ENCODE data around the gene ATP6V0E2. TPM values are rescaled to one million over a fixed set of nuclear protein-coding genes. Genes with fewer than 3 reads are reported as not detected.

ATP6V0E2 gene
- total and polyA plus RNA-seq, 5 experiments from 2014 or later, result 81.7 to 253 (median 209) TPM

DNA sequence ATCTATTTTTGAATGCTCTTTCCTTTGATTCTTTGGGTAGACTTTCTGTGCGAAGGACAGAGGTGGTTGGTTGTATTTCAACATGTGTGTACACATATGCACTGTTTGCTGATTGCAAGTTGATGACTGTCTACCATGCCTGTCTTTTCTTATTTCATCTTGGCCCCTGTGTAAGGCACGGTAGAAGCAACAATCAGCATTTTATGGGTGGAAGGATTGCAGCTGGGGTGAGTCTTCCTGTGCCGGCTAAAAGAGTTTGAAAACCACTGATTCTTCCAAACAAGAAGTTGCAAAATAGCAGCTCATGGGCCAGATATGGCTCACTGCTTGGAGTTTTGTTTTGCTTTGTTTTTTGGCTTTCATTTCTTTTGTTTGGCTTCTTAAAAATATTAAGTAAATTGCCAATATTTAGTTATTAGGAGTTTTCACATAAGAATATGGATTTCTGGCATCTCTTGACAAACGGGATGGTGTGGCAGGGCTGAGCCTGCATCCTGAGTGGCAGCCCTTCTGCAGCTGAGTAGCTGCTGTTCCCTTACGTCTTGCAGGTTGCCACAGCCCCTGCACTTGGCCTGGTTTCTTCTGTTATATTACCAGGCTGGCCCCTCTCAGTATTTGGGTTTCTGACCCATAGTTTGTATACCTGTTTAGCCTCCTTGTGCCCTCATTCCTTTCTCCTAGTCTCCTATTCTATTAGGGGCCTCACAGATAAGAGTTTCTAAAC is 28.4 kb upstream of the ATP6V0E2 start:
- no peaks in the 10 kb centered on the region for H3K27me3 Mint-ChIP-seq
- H3K36me3 Mint-ChIP-seq, result peaks cover 0 to 33% (median 6%) of the 10 kb centered on the region in 3 donors
- no peak for DNase-seq
- POLR2A ChIA-PET, result interaction anchor here (10.9 kb wide), 1 partner anchor 21 kb away, joined by 241 read pairs; no protein-coding TSS in a partner anchor
- H3K4me1 Mint-ChIP-seq, result peaks cover 29 to 63% (median 52%) of the 10 kb centered on the region in 4 donors
- H3K27ac Mint-ChIP-seq, result peak overlapping the region in 8 of 10 donors; percentile 2 to 83 (median 32)
- no peak for ATAC-seq
- H3K9me3 Mint-ChIP-seq, result no peaks in the 10 kb centered on the region
- peak overlapping the region in 5 of 10 donors; percentile 6 to 45 (median 10) for H3K4me3 Mint-ChIP-seq

- no peak for DNase-seq
- Mint-ChIP-seq H3K27ac (peak overlapping the region in 4 of 10 donors; percentile 17 to 83 (median 34)), H3K4me1 (peaks cover 30 to 63% (median 52%) of the 10 kb centered on the region in 4 donors), H3K9me3 (no peaks in the 10 kb centered on the region), H3K27me3 (no peaks in the 10 kb centered on the region), H3K36me3 (peaks cover 0 to 36% (median 6%) of the 10 kb centered on the region in 3 donors), H3K4me3 (peak overlapping the region in 2 of 10 donors; percentile 10 to 45)
- ATAC-seq, result no peak
- POLR2A ChIA-PET, result interaction anchor here (10.9 kb wide), 1 partner anchor 20 kb away, joined by 241 read pairs; no protein-coding TSS in a partner anchor
Observed at GRCh38 chr7:149846021-149846420, 27.7 kb upstream of the ATP6V0E2 start.

GRCh38 chr7:149846436-149847046 is 27.2 kb upstream of the ATP6V0E2 start:
- Mint-ChIP-seq H3K9me3 (no peaks in the 10 kb centered on the region), H3K36me3 (peaks cover 0 to 39% (median 6%) of the 10 kb centered on the region in 3 donors), H3K4me3 (no peak overlapping the region), H3K4me1 (peaks cover 28 to 61% (median 47%) of the 10 kb centered on the region in 4 donors), H3K27me3 (no peaks in the 10 kb centered on the region), H3K27ac (peak overlapping the region in 5 of 10 donors; percentile 17 to 83 (median 37))
- POLR2A ChIA-PET, result interaction anchor here (10.9 kb wide), 1 partner anchor 19 kb away, joined by 241 read pairs; no protein-coding TSS in a partner anchor
- ATAC-seq, result no peak
- DNase-seq, result no peak

DNA sequence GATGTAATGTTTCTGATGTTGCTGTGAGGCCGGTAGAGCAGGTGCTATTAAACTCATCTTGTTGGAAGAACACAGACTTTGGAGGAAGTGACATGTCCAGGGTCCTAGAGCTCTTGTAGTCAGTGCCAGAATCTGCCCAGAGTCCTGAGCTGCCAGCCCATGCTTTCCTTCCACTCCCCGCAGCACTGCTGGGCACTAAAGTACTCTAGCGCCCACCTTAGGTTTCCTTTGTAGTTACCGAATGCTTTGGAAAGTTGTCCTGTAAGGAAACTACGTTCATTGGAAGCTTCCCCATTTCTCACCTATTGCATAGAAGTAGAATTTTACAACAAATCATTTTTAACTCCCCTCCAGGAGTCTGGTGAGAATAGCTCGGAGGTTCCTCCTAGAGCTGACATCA is 24.6 kb upstream of the ATP6V0E2 start:
- no peak for ATAC-seq
- Mint-ChIP-seq H3K36me3 (peaks cover 0 to 55% (median 16%) of the 10 kb centered on the region in 3 donors), H3K4me1 (peaks cover 19 to 49% (median 37%) of the 10 kb centered on the region in 4 donors), H3K27me3 (no peaks in the 10 kb centered on the region), H3K4me3 (no peak overlapping the region), H3K27ac (peak overlapping the region in 2 of 10 donors; percentile 1 to 11), H3K9me3 (no peaks in the 10 kb centered on the region)
- no peak for DNase-seq
- POLR2A ChIA-PET, result interaction anchor here (1.4 to 4.3 kb wide), 3 partner anchors 10 to 16 kb away, joined by 4 to 24 read pairs (median 8); partner anchors contain the start of gene ZNF862

- no peak for DNase-seq
- POLR2A ChIA-PET, result interaction anchor here (0.9 to 4.3 kb wide), 7 partner anchors 10 to 32 kb away, joined by 3 to 24 read pairs (median 4); partner anchors contain the start of gene ZNF862
- Mint-ChIP-seq H3K27me3 (no peaks in the 10 kb centered on the region), H3K27ac (peak overlapping the region in 7 of 10 donors; percentile 9 to 91 (median 70)), H3K4me1 (peaks cover 25 to 49% (median 42%) of the 10 kb centered on the region in 4 donors), H3K4me3 (peak overlapping the region in 8 of 10 donors; percentile 6 to 65 (median 49)), H3K9me3 (no peaks in the 10 kb centered on the region), H3K36me3 (peaks cover 0 to 56% (median 17%) of the 10 kb centered on the region in 3 donors)
- no peak for ATAC-seq
Observed at GRCh38 chr7:149850007-149850594, 23.7 kb upstream of the ATP6V0E2 start.

- Mint-ChIP-seq H3K4me3 (no peak overlapping the region), H3K9me3 (no peaks in the 10 kb centered on the region), H3K36me3 (peaks cover 0 to 51% (median 14%) of the 10 kb centered on the region in 3 donors), H3K4me1 (peaks cover 24 to 50% (median 43%) of the 10 kb centered on the region in 4 donors), H3K27me3 (no peaks in the 10 kb centered on the region), H3K27ac (peak overlapping the region in 1 of 10 donors; percentile 66)
- DNase-seq, result no peak
- no peak for ATAC-seq
- POLR2A ChIA-PET, result interaction anchor here (0.9 to 4.3 kb wide), 7 partner anchors 10 to 32 kb away, joined by 3 to 24 read pairs (median 4); partner anchors contain the start of gene ZNF862
Observed at GRCh38 chr7:149850716-149851115, 23.1 kb upstream of the ATP6V0E2 start.

- Mint-ChIP-seq H3K4me3 (no peak overlapping the region), H3K4me1 (peaks cover 28 to 52% (median 47%) of the 10 kb centered on the region in 4 donors), H3K9me3 (no peaks in the 10 kb centered on the region), H3K27ac (peak overlapping the region in 1 of 10 donors; percentile 39), H3K36me3 (peaks cover 0 to 45% (median 14%) of the 10 kb centered on the region in 3 donors), H3K27me3 (no peaks in the 10 kb centered on the region)
- ATAC-seq (no peak), DNase-seq (no peak)
- POLR2A ChIA-PET, result interaction anchor here (4.3 kb wide), 1 partner anchor 12 kb away, joined by 24 read pairs; the partner anchor contains the start of gene ZNF862
Observed at GRCh38 chr7:149851449-149851848, 22.3 kb upstream of the ATP6V0E2 start.

- no peak overlapping the region for H3K27ac Mint-ChIP-seq
- peaks cover 33 to 69% (median 57%) of the 10 kb centered on the region in 4 donors for H3K4me1 Mint-ChIP-seq
- ATAC-seq (no peak), DNase-seq (no peak)
- H3K36me3 Mint-ChIP-seq, result peaks cover 0 to 36% (median 14%) of the 10 kb centered on the region in 3 donors
- H3K27me3 Mint-ChIP-seq, result no peaks in the 10 kb centered on the region
- no peaks in the 10 kb centered on the region for H3K9me3 Mint-ChIP-seq
- no peak overlapping the region for H3K4me3 Mint-ChIP-seq
- POLR2A ChIA-PET, result interaction anchor here (0.7 to 3.9 kb wide), 3 partner anchors 11 to 25 kb away, joined by 3 to 24 read pairs (median 4); no protein-coding TSS in a partner anchor
Observed at GRCh38 chr7:149853157-149853556, 20.6 kb upstream of the ATP6V0E2 start.

- H3K36me3 Mint-ChIP-seq, result peaks cover 0 to 25% (median 14%) of the 10 kb centered on the region in 3 donors
- POLR2A ChIA-PET, result interaction anchor here (0.9 to 3.9 kb wide), 4 partner anchors 10 to 29 kb away, joined by 3 to 24 read pairs (median 17); partner anchors contain the start of gene ZNF862
- ATAC-seq, result peak; percentile 71 to 78
- H3K27me3 Mint-ChIP-seq, result no peaks in the 10 kb centered on the region
- H3K4me3 Mint-ChIP-seq, result peak overlapping the region in 8 of 10 donors; percentile 20 to 70 (median 58)
- H3K9me3 Mint-ChIP-seq, result no peaks in the 10 kb centered on the region
- peaks cover 36 to 66% (median 57%) of the 10 kb centered on the region in 4 donors for H3K4me1 Mint-ChIP-seq
- peak in 4 of 10 donors; percentile 31 to 70 (median 38) for DNase-seq
- H3K27ac Mint-ChIP-seq, result peak overlapping the region; percentile 47 to 84 (median 67)
Observed at GRCh38 chr7:149854611-149855360, 19.0 kb upstream of the ATP6V0E2 start.

DNA sequence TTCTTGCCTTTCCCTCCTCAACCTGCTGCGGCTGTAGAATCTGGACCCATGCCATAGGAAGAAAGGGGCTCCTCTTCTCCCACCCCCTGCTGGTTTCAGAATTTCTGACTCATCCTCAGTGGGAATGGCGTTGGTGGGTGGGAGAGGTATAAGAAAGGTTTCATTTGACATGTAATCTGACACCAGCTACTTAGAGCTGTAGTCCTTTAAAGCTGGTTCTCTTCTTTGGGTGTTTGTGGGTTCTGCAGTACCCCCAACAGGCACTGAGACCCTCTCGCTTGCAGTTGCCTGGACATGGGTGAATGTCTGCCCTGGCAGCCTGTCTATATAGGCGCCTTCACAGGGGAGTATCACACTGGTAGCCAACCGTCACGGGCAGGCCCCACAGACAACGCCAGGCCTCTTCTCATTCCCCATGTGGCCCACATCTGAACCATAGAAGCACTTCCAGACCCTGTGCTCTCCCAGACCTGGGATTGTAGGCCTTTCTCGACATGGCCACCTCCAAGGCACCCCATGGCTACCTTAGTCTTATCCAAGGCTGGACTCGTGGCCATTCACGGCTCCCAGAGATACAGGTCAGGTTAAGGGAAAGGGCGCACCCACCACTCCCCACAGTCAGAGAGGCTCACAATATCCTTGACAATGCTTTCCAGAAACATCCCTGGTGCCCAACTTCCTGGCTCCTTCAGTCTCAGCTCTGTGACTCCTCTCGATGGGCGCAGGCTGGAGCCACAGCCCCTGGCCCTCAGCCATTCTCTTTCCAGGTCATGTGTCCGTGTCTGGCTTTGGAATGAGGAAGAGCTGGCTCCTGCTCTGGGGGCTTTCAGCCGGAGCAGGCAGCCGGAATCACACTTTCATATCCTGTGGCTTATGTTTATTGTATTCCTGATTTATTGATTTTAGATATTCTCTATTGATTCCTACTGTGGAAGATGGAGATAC is 18.1 kb upstream of the ATP6V0E2 start:
- Mint-ChIP-seq H3K9me3 (no peaks in the 10 kb centered on the region), H3K36me3 (peaks cover 0 to 34% (median 22%) of the 10 kb centered on the region in 3 donors), H3K4me1 (peaks cover 31 to 62% (median 51%) of the 10 kb centered on the region in 4 donors), H3K27me3 (no peaks in the 10 kb centered on the region), H3K27ac (peak overlapping the region in 9 of 10 donors; percentile 46 to 79 (median 66)), H3K4me3 (peak overlapping the region in 9 of 10 donors; percentile 58 to 85 (median 70))
- DNase-seq (no peak), ATAC-seq (no peak)
- POLR2A ChIA-PET, result interaction anchor here (1.1 to 3.9 kb wide), 4 partner anchors 9 to 17 kb away, joined by 3 to 24 read pairs (median 17); partner anchors contain the start of gene ZNF862
